ENCODE data around the gene THBS2.

GRCh38 chr6:169225887-169226286 lies 27.8 kb downstream of the THBS2 start:
- TF ChIP-seq ELF4 (IDR thresholded peaks at IDR 0.05) (no peak), CTBP1 (IDR thresholded peaks at IDR 0.05; ENCODE audit: borderline replicate concordance) (no peak), LEF1 (IDR thresholded peaks at IDR 0.05; ENCODE audit: borderline replicate concordance) (no peak), BHLHE40 (IDR thresholded peaks at IDR 0.05; ENCODE audit: borderline replicate concordance) (no peak), SP1 (IDR thresholded peaks at IDR 0.05) (no peak), ARNT (IDR thresholded peaks at IDR 0.05) (no peak), SUZ12 (IDR thresholded peaks at IDR 0.05) (no peak), FOXA1 (IDR thresholded peaks at IDR 0.05) (no peak), FOXK2 (IDR thresholded peaks at IDR 0.05) (no peak), TARDBP (IDR thresholded peaks at IDR 0.05) (no peak), L3MBTL2 (conservative IDR thresholded peaks at IDR 0.05) (no peak), HDGF (IDR thresholded peaks at IDR 0.05; ENCODE audit: borderline replicate concordance) (no peak), FOXM1 (IDR thresholded peaks at IDR 0.05; ENCODE audit: borderline replicate concordance) (no peak), ZNF384 (IDR thresholded peaks at IDR 0.05) (no peak)

Measured in HEK293T (cell line).